NCI-H774 (cell line): ENCODE data around the gene RPS8.
"Not testable (repeated sequence)": the region's sequence is repeated elsewhere in the genome, so short reads cannot be mapped to it uniquely, and the experiment has no call there.

Experiments used
- DNase-seq: peaks from one replicate; lab custom pipeline; 2025; lab: John Stamatoyannopoulos, UW

Gene RPS8

DNA sequence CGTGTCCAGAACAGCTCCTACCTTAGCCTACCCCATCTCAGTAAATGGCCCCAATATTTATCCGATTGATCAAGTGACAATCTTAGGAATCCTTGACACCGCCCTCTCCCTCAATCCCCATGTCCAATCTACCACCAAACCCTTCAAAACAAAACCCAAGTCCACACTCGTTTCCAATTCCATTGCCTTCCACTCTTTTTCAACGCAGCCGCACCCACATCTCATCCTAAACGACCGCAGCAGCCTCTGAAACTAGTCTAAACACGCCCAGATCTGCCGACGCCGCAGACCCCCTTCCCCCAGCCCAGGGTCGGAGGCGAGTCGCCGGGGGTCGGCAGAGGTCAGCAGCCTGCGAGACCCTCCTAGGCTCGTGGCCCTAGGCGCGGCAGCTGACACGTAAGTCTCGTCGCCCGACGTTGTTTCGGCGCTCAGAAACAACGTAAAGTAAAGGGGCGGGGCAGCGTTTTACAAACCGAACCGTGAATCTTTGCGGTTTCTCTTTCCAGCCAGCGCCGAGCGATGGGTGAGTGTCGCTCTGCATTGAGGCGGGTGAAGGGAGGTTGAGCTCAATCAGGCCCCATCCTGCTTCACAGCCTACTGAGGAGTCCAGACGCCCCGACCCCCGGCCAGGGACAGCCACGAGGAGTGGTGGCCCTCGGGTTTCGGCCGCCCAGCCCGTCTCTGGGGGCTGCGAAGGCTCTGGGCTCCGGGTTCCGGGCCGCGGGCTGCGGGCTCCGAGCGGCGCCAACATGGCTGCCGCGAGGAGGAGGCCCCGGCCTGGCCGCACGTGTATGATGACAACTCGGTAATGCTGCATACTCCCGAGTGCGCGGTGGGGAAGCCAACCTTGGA lies at the start of gene RPS8:
TSS of gene RPS8 (plus strand) at position 463 of the 852 bp plus-strand sequence. CDS start at position 520, 57 bp downstream.
- peak; percentile 99 for DNase-seq

DNA sequence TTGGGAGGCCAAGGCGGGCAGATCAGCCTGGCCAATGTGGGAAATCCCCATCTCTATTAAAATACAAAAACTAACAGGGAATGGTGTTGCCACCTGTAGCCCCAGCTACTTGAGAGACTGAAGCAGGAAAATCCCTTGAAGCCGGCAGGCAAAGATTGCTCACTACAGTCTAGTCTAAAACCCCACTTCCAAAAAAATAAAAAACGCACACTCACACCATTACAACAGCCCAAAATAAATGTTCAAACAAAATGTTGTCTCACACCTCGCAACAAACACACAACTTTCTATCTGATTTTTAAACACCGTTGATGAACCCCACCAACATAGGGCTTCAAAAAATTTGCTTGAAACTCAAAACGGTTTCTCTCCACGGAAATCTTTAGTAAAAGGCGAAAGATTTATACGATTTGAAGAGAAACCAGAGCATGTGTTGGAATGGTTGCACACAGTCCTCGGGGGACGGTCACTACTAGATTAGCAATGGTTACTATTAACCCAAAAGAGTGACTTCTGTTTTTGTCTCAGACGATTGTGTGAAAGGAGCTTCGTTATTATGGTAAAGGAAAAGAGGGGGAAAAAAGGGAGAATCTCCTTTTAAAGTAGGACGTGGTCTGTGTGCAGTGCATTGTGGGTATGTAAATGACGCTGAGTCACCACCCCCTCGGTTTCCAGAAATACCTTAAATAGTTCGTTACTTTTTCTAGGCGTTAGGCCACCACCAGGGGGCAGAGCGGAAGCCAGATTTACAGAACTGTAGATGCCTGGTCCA lies 44.4 kb upstream of the RPS8 start, which contains the start of gene RNU5D-1:
TSS of gene RNU5D-1 (minus strand) at position 430 of the 772 bp plus-strand sequence.
- DNase-seq: peak; percentile 98

GRCh38 chr1:44733365-44733764 lies 42.0 kb upstream of the RPS8 start:
- no peak for DNase-seq

- DNase-seq: no peak
Measured at GRCh38 chr1:44733784-44734183, 41.6 kb upstream of the RPS8 start.

- DNase-seq: no peak
Measured at GRCh38 chr1:44735992-44736391, 39.3 kb upstream of the RPS8 start.

DNA sequence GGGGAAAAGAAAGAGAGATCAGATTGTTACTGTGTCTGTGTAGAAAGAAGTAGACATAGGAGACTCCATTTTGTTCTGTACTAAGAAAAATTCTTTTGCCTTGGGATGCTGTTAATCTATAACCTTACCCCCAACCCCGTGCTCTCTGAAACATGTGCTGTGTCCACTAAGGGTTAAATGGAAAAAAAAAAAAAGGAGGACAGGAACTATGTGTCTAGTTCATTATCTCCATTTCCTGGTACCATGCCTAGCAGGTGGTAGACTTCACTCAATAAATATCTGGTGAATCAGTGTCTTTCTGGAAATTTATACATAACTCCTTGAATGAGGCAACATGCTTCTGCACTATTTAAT lies 36.4 kb upstream of the RPS8 start:
- DNase-seq: not testable (repeated sequence)

- peak; percentile 100 for DNase-seq
Measured at GRCh38 chr1:44739307-44740178, 35.8 kb upstream of the RPS8 start, which contains the start of gene KIF2C. KIF2C (plus strand) TSS chr1:44739837; CDS start chr1:44739933, 96 bp downstream.

DNA sequence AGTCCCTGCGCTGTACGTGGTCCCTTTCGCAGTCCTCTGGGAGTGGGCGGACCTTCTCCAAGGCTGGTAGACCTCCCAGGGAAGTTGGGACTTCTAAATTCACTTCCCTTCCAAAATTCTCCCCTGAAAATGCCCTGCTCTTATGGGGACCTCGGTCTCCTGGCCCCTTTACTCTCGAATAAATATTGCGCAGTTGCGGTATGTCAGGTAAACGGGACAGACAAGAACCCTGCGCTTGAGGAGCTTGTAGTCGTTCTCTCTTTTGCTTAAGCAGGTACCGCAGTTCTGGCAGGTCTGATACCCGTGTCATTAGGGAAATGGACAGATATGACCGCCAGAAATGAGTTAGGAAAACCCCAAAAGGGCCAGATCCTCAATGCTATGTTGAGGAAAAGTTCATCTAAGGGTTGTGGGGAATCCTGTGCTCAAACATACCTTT lies 35.1 kb upstream of the RPS8 start:
- DNase-seq: no peak

DNA sequence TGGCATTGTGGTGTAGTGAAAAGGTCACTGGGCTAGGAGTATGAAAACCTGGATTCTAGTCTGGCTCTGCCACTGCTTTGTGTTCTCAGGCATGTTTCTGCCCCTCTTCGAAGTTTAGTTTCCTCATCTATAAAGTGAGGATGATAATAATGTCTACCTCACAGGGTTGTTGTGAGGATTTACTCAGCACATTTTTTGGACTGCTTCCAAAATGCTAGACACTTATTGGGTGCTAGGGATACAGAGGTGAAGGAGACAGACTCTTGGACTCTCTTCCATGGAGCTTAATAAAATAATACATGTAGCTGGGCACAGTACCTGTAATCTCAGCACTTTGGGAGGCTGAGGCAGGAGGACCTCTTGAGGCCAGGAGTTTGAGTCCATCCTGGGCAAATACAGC lies 32.1 kb upstream of the RPS8 start:
- DNase-seq: no peak

GRCh38 chr1:44747878-44748277 lies 27.5 kb upstream of the RPS8 start:
- DNase-seq: no peak

DNA sequence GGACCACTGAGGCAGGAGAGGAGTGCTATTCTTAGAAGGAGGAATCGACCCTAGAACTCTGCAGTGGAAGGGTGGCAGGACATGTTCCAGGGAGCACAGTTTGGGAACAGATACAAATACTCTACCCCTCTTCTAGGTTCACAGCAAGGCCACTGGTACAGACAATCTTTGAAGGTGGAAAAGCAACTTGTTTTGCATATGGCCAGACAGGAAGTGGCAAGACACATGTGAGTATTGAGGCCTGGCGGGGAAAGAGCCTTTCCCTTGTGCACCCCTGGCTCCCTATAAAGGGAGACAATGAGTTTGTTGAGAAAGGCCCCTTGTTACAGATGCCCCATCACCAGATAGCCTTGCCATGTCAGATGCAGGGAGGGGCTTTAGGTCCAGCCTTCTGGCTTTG lies 17.9 kb upstream of the RPS8 start:
- no peak for DNase-seq

DNA sequence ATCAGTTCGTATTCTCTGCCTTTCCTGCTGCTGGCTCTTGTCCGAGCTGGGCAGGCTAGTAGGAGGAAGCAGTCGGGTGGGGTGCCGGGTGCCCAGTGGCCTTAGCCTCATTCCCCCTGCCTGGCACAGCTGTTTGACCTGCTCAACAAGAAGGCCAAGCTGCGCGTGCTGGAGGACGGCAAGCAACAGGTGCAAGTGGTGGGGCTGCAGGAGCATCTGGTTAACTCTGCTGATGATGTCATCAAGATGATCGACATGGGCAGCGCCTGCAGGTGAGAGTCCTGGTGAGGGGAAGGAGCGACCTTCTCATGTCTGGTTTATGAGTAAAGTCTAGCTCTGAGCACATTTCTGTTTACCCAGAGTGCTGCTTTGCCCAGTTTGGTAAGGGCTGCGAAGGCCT lies 16.3 kb upstream of the RPS8 start:
- no peak for DNase-seq

- no peak for DNase-seq
Measured at GRCh38 chr1:44760876-44761275, 14.5 kb upstream of the RPS8 start.

DNA sequence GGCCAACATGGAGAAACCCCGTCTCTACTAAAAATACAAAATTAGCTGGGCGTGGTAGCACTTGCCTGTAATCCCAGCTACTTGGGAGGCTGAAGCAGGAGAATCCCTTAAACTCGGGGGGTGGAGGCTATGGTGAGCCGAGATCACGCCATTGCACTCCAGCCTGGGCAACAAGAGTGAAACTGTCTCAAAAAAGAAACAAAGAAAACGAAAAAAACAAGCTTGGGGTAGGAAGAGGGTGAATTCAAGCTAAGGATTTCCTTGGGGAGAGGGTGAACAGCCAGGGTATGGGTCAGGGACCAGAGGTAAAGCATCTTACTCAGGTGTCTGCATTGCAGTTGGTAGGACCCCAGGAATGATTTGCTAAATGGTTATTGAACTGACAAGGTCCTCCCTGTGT lies 8.9 kb upstream of the RPS8 start:
- DNase-seq: not testable (repeated sequence)

DNA sequence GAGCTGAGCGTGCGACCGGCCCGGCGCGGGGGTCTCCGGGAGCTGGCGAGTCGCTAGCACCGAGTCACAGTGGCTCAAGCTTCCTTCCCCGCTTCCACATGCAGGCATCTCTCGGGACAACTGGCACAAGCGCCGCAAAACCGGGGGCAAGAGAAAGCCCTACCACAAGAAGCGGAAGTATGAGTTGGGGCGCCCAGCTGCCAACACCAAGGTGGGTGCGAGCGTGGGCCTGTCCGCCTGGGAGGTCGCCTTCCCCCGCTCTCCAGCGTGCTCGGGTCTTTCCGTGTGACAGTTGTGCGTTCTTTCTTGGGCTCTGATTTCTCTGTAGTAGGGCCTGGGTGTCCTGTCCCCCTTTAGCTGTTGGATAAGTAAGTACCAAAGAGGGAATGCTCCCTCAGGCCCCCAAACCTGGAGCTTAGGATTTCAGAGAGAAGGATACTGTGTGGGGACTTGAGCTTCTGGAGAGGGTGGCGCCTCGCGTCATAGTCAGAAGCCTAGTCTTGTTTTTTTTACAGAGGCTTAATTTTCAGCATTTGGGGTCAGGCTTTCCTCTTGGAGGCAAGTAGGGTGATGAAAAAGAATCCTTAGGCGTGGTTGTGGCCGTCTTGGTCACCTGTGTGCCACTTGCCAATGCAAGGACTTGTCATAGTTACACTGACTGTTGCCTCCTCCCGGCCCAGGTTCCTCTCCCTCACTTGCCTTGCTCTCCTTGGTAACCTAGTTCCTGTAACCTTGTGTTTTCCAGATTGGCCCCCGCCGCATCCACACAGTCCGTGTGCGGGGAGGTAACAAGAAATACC lies 790 bp downstream of the RPS8 start:
- no peak for DNase-seq

DNA sequence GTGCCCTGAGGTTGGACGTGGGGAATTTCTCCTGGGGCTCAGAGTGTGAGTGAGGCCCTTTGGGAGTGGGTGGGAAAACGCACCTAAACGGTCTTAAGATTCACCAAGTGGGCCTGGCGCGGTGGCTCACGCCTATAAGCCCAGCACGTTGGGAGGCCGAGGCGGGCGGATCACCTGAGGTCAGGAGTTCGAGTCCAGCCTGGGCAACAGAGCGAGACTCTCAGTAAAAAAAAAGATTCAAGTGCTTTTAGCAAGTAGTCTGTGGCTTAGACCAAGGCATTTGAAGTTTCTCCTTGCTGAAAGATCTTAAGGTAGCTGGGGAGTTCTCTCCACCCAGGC lies 1.4 kb downstream of the RPS8 start:
- DNase-seq: no peak

DNA sequence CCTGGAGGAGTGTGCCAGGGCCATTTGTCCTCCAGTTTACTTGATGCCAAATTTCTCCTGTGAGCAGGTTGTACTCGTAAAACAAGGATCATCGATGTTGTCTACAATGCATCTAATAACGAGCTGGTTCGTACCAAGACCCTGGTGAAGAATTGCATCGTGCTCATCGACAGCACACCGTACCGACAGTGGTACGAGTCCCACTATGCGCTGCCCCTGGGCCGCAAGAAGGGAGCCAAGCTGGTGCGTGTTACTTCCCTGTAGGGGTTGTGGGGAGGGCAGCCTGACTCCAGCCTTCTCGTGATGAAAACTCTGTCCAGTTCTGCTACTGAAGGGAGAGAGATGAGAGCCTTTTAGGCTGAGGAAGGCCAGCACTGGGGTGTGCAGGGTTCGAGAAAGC lies 2.2 kb downstream of the RPS8 start:
- DNase-seq: no peak

DNA sequence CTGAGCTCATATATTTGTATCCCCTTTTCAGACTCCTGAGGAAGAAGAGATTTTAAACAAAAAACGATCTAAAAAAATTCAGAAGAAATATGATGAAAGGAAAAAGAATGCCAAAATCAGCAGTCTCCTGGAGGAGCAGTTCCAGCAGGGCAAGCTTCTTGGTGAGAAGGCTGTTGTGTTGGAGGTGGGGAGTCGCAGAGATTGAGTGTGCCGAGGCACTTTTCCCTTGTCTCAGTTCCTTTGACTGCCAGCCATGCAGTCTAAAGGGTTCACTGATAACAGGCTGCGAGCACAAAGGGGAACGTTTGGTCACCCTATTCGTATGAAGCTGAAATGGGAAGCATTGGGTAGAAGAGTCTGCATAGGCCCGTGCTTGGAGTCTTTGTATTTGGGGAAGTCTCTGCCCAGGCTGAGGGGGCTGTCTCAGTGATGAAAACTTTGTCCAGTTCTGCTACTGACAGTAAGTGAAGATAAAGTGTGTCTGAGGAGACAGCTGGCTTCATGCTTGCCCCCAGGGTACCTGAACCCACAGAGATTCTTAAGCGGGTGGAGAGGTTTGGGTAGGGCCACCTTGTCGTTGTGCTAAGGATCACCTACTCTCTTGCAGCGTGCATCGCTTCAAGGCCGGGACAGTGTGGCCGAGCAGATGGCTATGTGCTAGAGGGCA lies 2.8 kb downstream of the RPS8 start:
- DNase-seq: no peak

- DNase-seq: no peak
Measured at GRCh38 chr1:44778705-44779576, 3.6 kb downstream of the RPS8 start.
